Endodermal cell (in vitro differentiated cells): Measurements from ENCODE around the gene MDM1. TPM values are rescaled to one million over a fixed set of nuclear protein-coding genes. Genes with fewer than 3 reads are reported as not detected.

Experiments
- DNase-seq: peaks from one replicate; pipeline ENCODE4 v3.0.0-alpha.2; 2017
- H3K27ac ChIP-seq: 2 replicates; pipeline ENCODE4 v1.5.1; 2013; ENCODE audit warnings: mild to moderate bottlenecking, low read depth, low read length, moderate library complexity
- H3K27me3 ChIP-seq: 2 replicates; pipeline ENCODE4 v1.6.1; 2013; ENCODE audit warnings: mild to moderate bottlenecking, low read length, moderate library complexity; ENCODE audit not compliant: insufficient read depth, control insufficient read depth, poor library complexity, severe bottlenecking
- H3K36me3 ChIP-seq: 2 replicates; pipeline ENCODE4 v1.7.0; 2013; ENCODE audit warnings: mild to moderate bottlenecking, low read length, moderate library complexity; ENCODE audit not compliant: control insufficient read depth, insufficient read depth
- H3K4me1 ChIP-seq: one replicate; pipeline ENCODE4 v1.7.0; 2013; ENCODE audit warnings: low read length; ENCODE audit not compliant: control insufficient read depth, insufficient read depth
- H3K4me3 ChIP-seq: 2 replicates; pipeline ENCODE4 v1.5.1; 2013; ENCODE audit warnings: mild to moderate bottlenecking, low read length, moderate library complexity
- H3K9ac ChIP-seq: 2 replicates; pipeline ENCODE4 v1.6.1; 2013; ENCODE audit warnings: mild to moderate bottlenecking, low read length, moderate library complexity; ENCODE audit not compliant: poor library complexity, severe bottlenecking; ENCODE audit errors: extremely low read depth
- H3K9me3 ChIP-seq: 2 replicates; pipeline ENCODE4 v1.6.1; 2013; ENCODE audit warnings: mild to moderate bottlenecking, low read length, moderate library complexity; ENCODE audit not compliant: control insufficient read depth
- H3K27ac Mint-ChIP-seq: 2 replicates; pipeline ENCODE4 v1.8.0; 2020; ENCODE audit warnings: mixed read lengths
- H3K27me3 Mint-ChIP-seq: 2 replicates; pipeline ENCODE4 v1.8.0; 2021; ENCODE audit warnings: mild to moderate bottlenecking, mixed read lengths; ENCODE audit not compliant: insufficient read depth
- H3K36me3 Mint-ChIP-seq: 2 replicates; pipeline ENCODE4 v1.8.0; 2020; ENCODE audit warnings: low read depth, mixed read lengths
- H3K4me1 Mint-ChIP-seq: 2 replicates; pipeline ENCODE4 v1.8.0; 2020; ENCODE audit warnings: mixed read lengths
- H3K4me3 Mint-ChIP-seq: 2 replicates; pipeline ENCODE4 v1.8.0; 2020; ENCODE audit warnings: mild to moderate bottlenecking, moderate library complexity, mixed read lengths
- H3K9me3 Mint-ChIP-seq: 2 replicates; pipeline ENCODE4 v1.8.0; 2020; ENCODE audit warnings: mild to moderate bottlenecking, mixed read lengths
- WGBS, 2 experiments: methylation state at CpG; one replicate each; pipeline versions ENCODE4 v1.1.5 to v1.1.7; 2013; ENCODE audit warnings: missing lambda C conversion rate in 2 of 2, mixed read lengths in 1 of 2; ENCODE audit not compliant: insufficient coverage in 1 of 2, insufficient read length in 1 of 2; 5-methylcytosine and 5-hydroxymethylcytosine counted together
- total RNA-seq, 2 donors: library from RNA; stranded (reverse); fragmentation: NEBNext Ultra II Directional in 1 of 2; extraction: Animal tissue kit (Norgen Biotek cat#: 25700) in 1 of 2; gene quantifications; 2 replicates in 1 of 2; 3 replicates in 1 of 2; pipeline ENCODE4 v1.2.1, GENCODE V29; 2021
- TF ChIP-seq, protein P1 (sequence below): fragments of 200-600 bp; sonication (generic); conservative IDR thresholded peaks from 2 replicates; pipeline ENCODE4 v1.5.0; 2021; ENCODE audit warnings: antibody characterized with exemption, mild to moderate bottlenecking

The MDM1 gene
- total RNA-seq, 2 donors from 2014 or later, result 20.2 to 21.2 TPM

- H3K36me3 Mint-ChIP-seq, result no peaks in the 10 kb centered on the region
- TF ChIP-seq, protein P1, sequence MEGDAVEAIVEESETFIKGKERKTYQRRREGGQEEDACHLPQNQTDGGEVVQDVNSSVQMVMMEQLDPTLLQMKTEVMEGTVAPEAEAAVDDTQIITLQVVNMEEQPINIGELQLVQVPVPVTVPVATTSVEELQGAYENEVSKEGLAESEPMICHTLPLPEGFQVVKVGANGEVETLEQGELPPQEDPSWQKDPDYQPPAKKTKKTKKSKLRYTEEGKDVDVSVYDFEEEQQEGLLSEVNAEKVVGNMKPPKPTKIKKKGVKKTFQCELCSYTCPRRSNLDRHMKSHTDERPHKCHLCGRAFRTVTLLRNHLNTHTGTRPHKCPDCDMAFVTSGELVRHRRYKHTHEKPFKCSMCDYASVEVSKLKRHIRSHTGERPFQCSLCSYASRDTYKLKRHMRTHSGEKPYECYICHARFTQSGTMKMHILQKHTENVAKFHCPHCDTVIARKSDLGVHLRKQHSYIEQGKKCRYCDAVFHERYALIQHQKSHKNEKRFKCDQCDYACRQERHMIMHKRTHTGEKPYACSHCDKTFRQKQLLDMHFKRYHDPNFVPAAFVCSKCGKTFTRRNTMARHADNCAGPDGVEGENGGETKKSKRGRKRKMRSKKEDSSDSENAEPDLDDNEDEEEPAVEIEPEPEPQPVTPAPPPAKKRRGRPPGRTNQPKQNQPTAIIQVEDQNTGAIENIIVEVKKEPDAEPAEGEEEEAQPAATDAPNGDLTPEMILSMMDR, result no peak
Observed at GRCh38 chr12:68281322-68282077, 50.7 kb downstream of the MDM1 start.

GRCh38 chr12:68280240-68280639 is 51.9 kb downstream of the MDM1 start:
- H3K4me3 ChIP-seq, result no peak overlapping the region
- Mint-ChIP-seq H3K4me3 (no peak overlapping the region), H3K9me3 (no peaks in the 10 kb centered on the region), H3K27ac (no peak overlapping the region), H3K36me3 (no peaks in the 10 kb centered on the region), H3K27me3 (no peaks in the 10 kb centered on the region), H3K4me1 (peaks cover 10% of the 10 kb centered on the region)
- whole genome bisulfite sequencing, 2 experiments, result 89 to 90% methylated on average over 2 of the region's 2 CpGs
- H3K27me3 ChIP-seq, result no peaks in the 10 kb centered on the region
- DNase-seq, result no peak
- H3K27ac ChIP-seq, result no peak overlapping the region
- TF ChIP-seq, protein P1, result no peak
- H3K9me3 ChIP-seq, result no peaks in the 10 kb centered on the region
- no peak overlapping the region for H3K9ac ChIP-seq
- H3K36me3 ChIP-seq, result no peaks in the 10 kb centered on the region
- H3K4me1 ChIP-seq, result no peaks in the 10 kb centered on the region

More at GRCh38 chr12:68281322-68282077, 50.7 kb downstream of the MDM1 start:
- Mint-ChIP-seq H3K4me1 (peaks cover 6% of the 10 kb centered on the region), H3K27me3 (no peaks in the 10 kb centered on the region), H3K27ac (no peak overlapping the region), H3K4me3 (no peak overlapping the region), H3K9me3 (no peaks in the 10 kb centered on the region)
- H3K9ac ChIP-seq, result no peak overlapping the region
- H3K36me3 ChIP-seq, result no peaks in the 10 kb centered on the region
- WGBS, 2 experiments, result 96 to 98% methylated on average over 3 of the region's 4 CpGs
- H3K4me1 ChIP-seq, result no peaks in the 10 kb centered on the region
- no peak overlapping the region for H3K4me3 ChIP-seq
- no peak for DNase-seq
- no peaks in the 10 kb centered on the region for H3K9me3 ChIP-seq
- no peaks in the 10 kb centered on the region for H3K27me3 ChIP-seq
- H3K27ac ChIP-seq, result no peak overlapping the region

GRCh38 chr12:68279227-68280054 is 52.7 kb downstream of the MDM1 start:
- H3K27ac ChIP-seq, result no peak overlapping the region
- no peak for DNase-seq
- 93 to 100% methylated on average over 3 to 5 of the region's 5 CpGs for WGBS, 2 experiments

More at GRCh38 chr12:68279227-68280054, 52.7 kb downstream of the MDM1 start:
- H3K27me3 Mint-ChIP-seq, result no peaks in the 10 kb centered on the region
- Histone ChIP-seq H3K4me1 (no peaks in the 10 kb centered on the region), H3K4me3 (no peak overlapping the region), H3K9me3 (no peaks in the 10 kb centered on the region), H3K27me3 (no peaks in the 10 kb centered on the region), H3K9ac (no peak overlapping the region), H3K36me3 (no peaks in the 10 kb centered on the region)
- H3K9me3 Mint-ChIP-seq, result no peaks in the 10 kb centered on the region
- H3K36me3 Mint-ChIP-seq, result no peaks in the 10 kb centered on the region
- no peak overlapping the region for H3K4me3 Mint-ChIP-seq
- no peak overlapping the region for H3K27ac Mint-ChIP-seq
- peaks cover 10% of the 10 kb centered on the region for H3K4me1 Mint-ChIP-seq
- TF ChIP-seq, protein P1, result no peak
